Measurements from ENCODE around the gene KRT31.
A peak's percentile ranks its signal among the peaks of the same experiment; 100 is the strongest.

The KRT31 gene

DNA sequence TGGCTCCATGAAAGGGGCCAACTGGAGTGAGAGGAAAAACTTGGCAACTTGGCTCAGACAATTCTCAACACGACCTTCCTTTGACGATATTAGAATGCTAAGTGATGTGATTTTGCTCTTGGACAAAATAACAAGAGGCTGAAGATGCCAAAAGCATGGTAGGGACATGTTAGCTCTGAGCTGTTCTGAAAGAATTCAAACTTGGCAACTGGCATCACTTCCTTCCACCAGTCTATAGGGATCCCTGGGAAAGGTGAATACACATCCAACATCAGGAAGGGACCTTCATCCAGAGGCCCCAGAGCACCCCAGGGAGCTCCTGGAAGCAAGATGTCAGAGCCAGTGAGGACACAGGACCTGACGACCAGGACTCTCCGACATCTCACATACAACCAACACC, 22.7 kb upstream of the KRT31 start:
- Mint-ChIP-seq H3K27ac (no peak overlapping the region), H3K27me3 (ENCODE audit: low read depth) (peaks cover 15% of the 10 kb centered on the region), H3K4me1 (peaks cover 9% of the 10 kb centered on the region), H3K4me3 (no peak overlapping the region), H3K9me3 (no peaks in the 10 kb centered on the region), H3K36me3 (ENCODE audit: low read depth) (no peaks in the 10 kb centered on the region)
- TF ChIP-seq, protein P1, sequence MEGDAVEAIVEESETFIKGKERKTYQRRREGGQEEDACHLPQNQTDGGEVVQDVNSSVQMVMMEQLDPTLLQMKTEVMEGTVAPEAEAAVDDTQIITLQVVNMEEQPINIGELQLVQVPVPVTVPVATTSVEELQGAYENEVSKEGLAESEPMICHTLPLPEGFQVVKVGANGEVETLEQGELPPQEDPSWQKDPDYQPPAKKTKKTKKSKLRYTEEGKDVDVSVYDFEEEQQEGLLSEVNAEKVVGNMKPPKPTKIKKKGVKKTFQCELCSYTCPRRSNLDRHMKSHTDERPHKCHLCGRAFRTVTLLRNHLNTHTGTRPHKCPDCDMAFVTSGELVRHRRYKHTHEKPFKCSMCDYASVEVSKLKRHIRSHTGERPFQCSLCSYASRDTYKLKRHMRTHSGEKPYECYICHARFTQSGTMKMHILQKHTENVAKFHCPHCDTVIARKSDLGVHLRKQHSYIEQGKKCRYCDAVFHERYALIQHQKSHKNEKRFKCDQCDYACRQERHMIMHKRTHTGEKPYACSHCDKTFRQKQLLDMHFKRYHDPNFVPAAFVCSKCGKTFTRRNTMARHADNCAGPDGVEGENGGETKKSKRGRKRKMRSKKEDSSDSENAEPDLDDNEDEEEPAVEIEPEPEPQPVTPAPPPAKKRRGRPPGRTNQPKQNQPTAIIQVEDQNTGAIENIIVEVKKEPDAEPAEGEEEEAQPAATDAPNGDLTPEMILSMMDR (IDR thresholded peaks at IDR 0.05; ENCODE audit: unreplicated experiment in 3 of 3): no peak

DNA sequence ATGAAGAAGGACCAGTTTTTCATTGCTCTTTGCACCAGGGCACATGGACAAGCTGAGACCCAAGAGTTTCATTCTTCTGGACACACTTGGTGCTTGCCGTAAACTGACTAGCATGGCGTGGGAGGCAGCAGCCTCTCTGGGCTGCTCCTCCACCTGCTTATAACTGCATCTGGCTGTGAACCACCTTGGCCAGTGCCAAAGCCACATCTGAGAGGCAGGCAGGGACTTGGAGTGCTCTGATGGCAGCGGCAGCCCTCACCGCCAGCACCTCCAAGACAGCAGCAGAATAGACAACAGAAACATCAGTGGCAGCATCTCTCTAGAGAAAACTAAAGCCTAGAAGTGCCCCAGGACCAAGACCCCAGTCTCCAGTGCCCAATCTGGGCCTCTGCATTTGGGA, 22.3 kb upstream of the KRT31 start:
- H3K27me3 Mint-ChIP-seq (ENCODE audit: low read depth): peaks cover 15% of the 10 kb centered on the region
- no peak overlapping the region for H3K27ac Mint-ChIP-seq
- TF ChIP-seq, protein P1 (IDR thresholded peaks at IDR 0.05; ENCODE audit: unreplicated experiment in 3 of 3): no peak
- no peak overlapping the region for H3K4me3 Mint-ChIP-seq
- H3K4me1 Mint-ChIP-seq: peaks cover 9% of the 10 kb centered on the region
- no peaks in the 10 kb centered on the region for H3K9me3 Mint-ChIP-seq
- H3K36me3 Mint-ChIP-seq (ENCODE audit: low read depth): no peaks in the 10 kb centered on the region

GRCh38 chr17:41418116-41418860, 20.9 kb upstream of the KRT31 start:
- no peaks in the 10 kb centered on the region for H3K9me3 Mint-ChIP-seq
- TF ChIP-seq, protein P1 (IDR thresholded peaks at IDR 0.05; ENCODE audit: unreplicated experiment in 3 of 3): no peak
- no peaks in the 10 kb centered on the region for H3K36me3 Mint-ChIP-seq (ENCODE audit: low read depth)
- H3K27ac Mint-ChIP-seq: no peak overlapping the region
- H3K27me3 Mint-ChIP-seq (ENCODE audit: low read depth): peaks cover 15% of the 10 kb centered on the region
- H3K4me1 Mint-ChIP-seq: peaks cover 9% of the 10 kb centered on the region
- H3K4me3 Mint-ChIP-seq: no peak overlapping the region

- H3K9me3 Mint-ChIP-seq: no peaks in the 10 kb centered on the region
- H3K4me1 Mint-ChIP-seq: peaks cover 9% of the 10 kb centered on the region
- H3K36me3 Mint-ChIP-seq (ENCODE audit: low read depth): no peaks in the 10 kb centered on the region
- no peak overlapping the region for H3K27ac Mint-ChIP-seq
- TF ChIP-seq, protein P1 (IDR thresholded peaks at IDR 0.05; ENCODE audit: unreplicated experiment in 3 of 3): peak in 1 of 3 experiments; percentile 24
- H3K4me3 Mint-ChIP-seq: no peak overlapping the region
- peaks cover 15% of the 10 kb centered on the region for H3K27me3 Mint-ChIP-seq (ENCODE audit: low read depth)
Measured at GRCh38 chr17:41417576-41418015, 20.2 kb upstream of the KRT31 start.

- no peaks in the 10 kb centered on the region for H3K36me3 Mint-ChIP-seq (ENCODE audit: low read depth)
- H3K27me3 Mint-ChIP-seq (ENCODE audit: low read depth): peaks cover 15% of the 10 kb centered on the region
- no peak overlapping the region for H3K4me3 Mint-ChIP-seq
- H3K9me3 Mint-ChIP-seq: no peaks in the 10 kb centered on the region
- no peak overlapping the region for H3K27ac Mint-ChIP-seq
- peaks cover 9% of the 10 kb centered on the region for H3K4me1 Mint-ChIP-seq
- TF ChIP-seq, protein P1 (IDR thresholded peaks at IDR 0.05; ENCODE audit: unreplicated experiment in 3 of 3): no peak
Measured at GRCh38 chr17:41417127-41417526, 19.7 kb upstream of the KRT31 start.

GRCh38 chr17:41416479-41416878, 19.1 kb upstream of the KRT31 start:
- H3K9me3 Mint-ChIP-seq: no peaks in the 10 kb centered on the region
- no peaks in the 10 kb centered on the region for H3K36me3 Mint-ChIP-seq (ENCODE audit: low read depth)
- H3K27me3 Mint-ChIP-seq (ENCODE audit: low read depth): peaks cover 15% of the 10 kb centered on the region
- no peak overlapping the region for H3K4me3 Mint-ChIP-seq
- H3K27ac Mint-ChIP-seq: peak overlapping the region in 1 of 3 experiments; percentile 81
- TF ChIP-seq, protein P1 (IDR thresholded peaks at IDR 0.05; ENCODE audit: unreplicated experiment in 3 of 3): no peak
- H3K4me1 Mint-ChIP-seq: peaks cover 9% of the 10 kb centered on the region

Measured in nephron (organoid).